GM12891 (cell line): Measurements from ENCODE around the gene PI16.

ENCODE experiments used
- POLR2A ChIP-seq: IDR thresholded peaks from 2 replicates; pipeline ENCODE4 v1.6.1; 2011; ENCODE audit warnings: low read depth, low read length, control low read depth
- POLR2AphosphoS5 ChIP-seq: IDR thresholded peaks from 2 replicates; pipeline ENCODE4 v1.6.1; 2011; ENCODE audit warnings: low read depth, low read length, control low read depth
- POU2F2 ChIP-seq: IDR thresholded peaks from 2 replicates; pipeline ENCODE4 v1.6.1; 2011; ENCODE audit warnings: low read depth, mild to moderate bottlenecking, control low read depth, low read length, moderate library complexity
- SPI1 ChIP-seq: IDR thresholded peaks from 2 replicates; pipeline ENCODE4 v1.6.1; 2011; ENCODE audit warnings: low read depth, low read length, control low read depth

GRCh38 chr6:36967757-36968156, 13.2 kb downstream of the PI16 start:
- TF ChIP-seq POLR2A (peak; percentile 21; the same call in 1 of the 2 replicates), SPI1 (no peak), POLR2AphosphoS5 (peak; percentile 51; the same call in 1 of the 2 replicates), POU2F2 (no peak)
